Prostate gland (tissue), 2 donors: Measurements from ENCODE around the gene ST7L. TPM values are rescaled to one million over a fixed set of nuclear protein-coding genes. Genes with fewer than 3 reads are reported as not detected.

Source experiments
- DNase-seq: peaks from one replicate; pipeline ENCODE4 v3.0.0-alpha.2; 2019; ENCODE audit warnings: low spot score
- H3K27ac ChIP-seq, 2 donors: fragments of 200-600 bp; sonication (generic); 2 replicates each; pipeline ENCODE4 v1.5.1; 2017 to 2019
- H3K27me3 ChIP-seq: fragments of 200-600 bp; sonication (generic); replicated peaks from 2 replicates; pipeline ENCODE4 v1.5.1; 2019; ENCODE audit not compliant: insufficient read depth
- H3K36me3 ChIP-seq, 2 donors: fragments of 200-600 bp; sonication (generic); 1 replicate in 1 of 2; 2 replicates in 1 of 2; pipeline versions ENCODE4 v1.5.1 to v1.8.1; 2017 to 2019
- H3K4me1 ChIP-seq: fragments of 200-600 bp; sonication (generic); replicated peaks from 2 replicates; pipeline ENCODE4 v1.5.1; 2019
- H3K4me3 ChIP-seq, 2 donors: fragments of 200-600 bp; sonication (generic); 2 replicates each; pipeline ENCODE4 v1.5.1; 2017 to 2019
- H3K9me3 ChIP-seq: fragments of 200-600 bp; sonication (generic); 2 replicates; pipeline ENCODE4 v1.5.1; 2017
- POLR2A ChIP-seq: fragments of 450-650 bp; IDR thresholded peaks from one replicate; pipeline ENCODE4 v1.6.1; 2016; ENCODE audit warnings: antibody characterized with exemption, mild to moderate bottlenecking
- POLR2AphosphoS5 ChIP-seq: sonication (generic); formaldehyde crosslinking; IDR thresholded peaks from one replicate; pipeline ENCODE4 v1.6.1; 2017; ENCODE audit warnings: antibody characterized with exemption
- WGBS: methylation state at CpG from one replicate; pipeline ENCODE4 v1.1.5; 2018; 5-methylcytosine and 5-hydroxymethylcytosine counted together
- intact Hi-C: fragments of 100-400 bp; cut with DNase I; formaldehyde crosslinking; loops from one replicate; pipeline ENCODE4 v1.14.2; 2022
- total RNA-seq, 2 donors: library from RNA; depleted of rRNA; stranded (reverse); fragments of >200 nt; gene quantifications; one replicate each; pipeline ENCODE4 v1.1.0, GENCODE V29; 2016
- TF ChIP-seq, protein P1 (sequence below), 4 experiments: fragments of 200-600 bp in 2 of 4; fragments of 450-650 bp in 2 of 4; sonication (generic) in 2 of 4; IDR thresholded peaks; 1 replicate in 3 of 4; 2 replicates in 1 of 4; pipeline ENCODE4 v1.5.1; 2016 to 2019; ENCODE audit warnings: antibody characterized with exemption in 4 of 4, mild to moderate bottlenecking in 2 of 4, moderate library complexity in 2 of 4

ST7L gene
- total RNA-seq, 2 donors from 2014 or later = 22.7 to 28.4 TPM

DNA sequence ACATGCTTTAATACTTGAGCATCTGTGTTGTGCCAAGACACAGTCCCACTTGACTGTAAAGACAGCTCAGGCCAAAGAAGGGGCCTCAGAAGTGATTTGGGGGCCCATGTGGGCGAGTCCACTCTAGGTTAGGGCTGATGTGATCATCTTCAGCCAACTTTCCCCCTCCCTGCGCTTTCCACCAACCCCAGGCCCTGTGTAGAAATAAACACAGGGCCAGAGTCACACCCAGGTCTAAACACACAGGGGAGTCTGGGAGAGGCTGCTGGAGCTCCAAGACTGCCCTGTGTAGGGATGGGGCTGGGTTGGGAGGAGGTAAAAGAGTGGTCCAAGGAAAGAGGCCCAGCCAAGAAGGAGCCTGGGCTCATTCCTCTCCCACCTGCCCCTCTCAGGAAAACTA lies 112.6 kb downstream of the ST7L start:
- no peaks in the 10 kb centered on the region for H3K27me3 ChIP-seq
- TF ChIP-seq POLR2A (no peak), POLR2AphosphoS5 (no peak)
- TF ChIP-seq, protein P1, sequence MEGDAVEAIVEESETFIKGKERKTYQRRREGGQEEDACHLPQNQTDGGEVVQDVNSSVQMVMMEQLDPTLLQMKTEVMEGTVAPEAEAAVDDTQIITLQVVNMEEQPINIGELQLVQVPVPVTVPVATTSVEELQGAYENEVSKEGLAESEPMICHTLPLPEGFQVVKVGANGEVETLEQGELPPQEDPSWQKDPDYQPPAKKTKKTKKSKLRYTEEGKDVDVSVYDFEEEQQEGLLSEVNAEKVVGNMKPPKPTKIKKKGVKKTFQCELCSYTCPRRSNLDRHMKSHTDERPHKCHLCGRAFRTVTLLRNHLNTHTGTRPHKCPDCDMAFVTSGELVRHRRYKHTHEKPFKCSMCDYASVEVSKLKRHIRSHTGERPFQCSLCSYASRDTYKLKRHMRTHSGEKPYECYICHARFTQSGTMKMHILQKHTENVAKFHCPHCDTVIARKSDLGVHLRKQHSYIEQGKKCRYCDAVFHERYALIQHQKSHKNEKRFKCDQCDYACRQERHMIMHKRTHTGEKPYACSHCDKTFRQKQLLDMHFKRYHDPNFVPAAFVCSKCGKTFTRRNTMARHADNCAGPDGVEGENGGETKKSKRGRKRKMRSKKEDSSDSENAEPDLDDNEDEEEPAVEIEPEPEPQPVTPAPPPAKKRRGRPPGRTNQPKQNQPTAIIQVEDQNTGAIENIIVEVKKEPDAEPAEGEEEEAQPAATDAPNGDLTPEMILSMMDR (IDR thresholded peaks at IDR 0.05) = no peak
- H3K4me1 ChIP-seq = no peaks in the 10 kb centered on the region
- intact Hi-C loops = loop anchor here (10.0 kb wide), 1 partner anchor 168 kb away; the partner anchor contains the start of gene MOV10
- H3K4me3 ChIP-seq = no peak overlapping the region
- no peak overlapping the region for H3K27ac ChIP-seq
- 91% methylated on average over 2 of the region's 2 CpGs for WGBS
- no peak for DNase-seq
- no peaks in the 10 kb centered on the region for H3K36me3 ChIP-seq
- no peaks in the 10 kb centered on the region for H3K9me3 ChIP-seq

DNA sequence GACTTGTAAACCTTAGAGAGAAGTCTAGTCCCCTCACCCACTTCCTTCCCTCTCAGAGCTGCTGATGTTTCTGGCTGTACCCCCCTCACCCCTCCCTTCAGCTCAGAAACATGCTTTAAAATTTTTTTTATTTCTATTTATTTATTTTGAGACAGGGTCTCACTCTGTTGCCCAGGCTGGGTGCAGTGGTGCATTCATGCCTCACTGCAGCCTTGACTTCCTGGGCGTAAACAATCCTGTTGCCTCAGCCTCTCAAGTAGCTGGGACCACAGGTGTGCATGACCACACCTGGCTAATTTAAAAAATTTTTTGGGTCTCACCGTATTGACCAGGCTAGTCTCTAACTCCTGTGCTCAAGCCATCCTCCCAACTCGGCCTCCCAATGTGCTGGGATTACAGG lies 113.1 kb downstream of the ST7L start:
- Histone ChIP-seq H3K4me1 (no peaks in the 10 kb centered on the region), H3K36me3 (no peaks in the 10 kb centered on the region), H3K9me3 (no peaks in the 10 kb centered on the region), H3K4me3 (no peak overlapping the region), H3K27me3 (no peaks in the 10 kb centered on the region), H3K27ac (no peak overlapping the region)
- 93% methylated on average over 3 of the region's 3 CpGs for WGBS
- no peak for DNase-seq
- TF ChIP-seq POLR2AphosphoS5 (no peak), POLR2A (no peak)
- TF ChIP-seq, protein P1 (IDR thresholded peaks at IDR 0.05) = no peak
- intact Hi-C loops = loop anchor here (10.0 kb wide), 1 partner anchor 169 kb away; the partner anchor contains the start of gene MOV10

DNA sequence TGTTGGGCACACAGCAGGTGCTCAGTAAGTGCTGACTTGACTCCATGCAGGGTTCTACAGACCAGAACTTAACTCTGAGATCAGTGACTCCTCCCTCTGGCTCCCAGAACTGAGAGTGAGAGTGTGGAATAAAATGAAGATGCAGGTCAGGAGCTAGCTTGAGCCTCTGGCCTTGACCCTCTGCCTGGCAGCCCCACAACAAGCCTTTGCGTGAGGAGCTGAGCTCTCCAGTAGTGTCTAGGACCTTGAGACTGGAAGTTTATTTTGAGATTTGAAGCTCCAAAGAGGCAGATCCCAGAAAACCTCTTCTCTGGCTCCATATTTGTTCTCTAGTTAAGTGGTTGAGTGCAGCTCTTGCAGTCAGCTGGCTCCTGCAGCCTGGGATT lies 113.5 kb downstream of the ST7L start:
- TF ChIP-seq, protein P1 (IDR thresholded peaks at IDR 0.05) = no peak
- TF ChIP-seq POLR2AphosphoS5 (no peak), POLR2A (no peak)

DNA sequence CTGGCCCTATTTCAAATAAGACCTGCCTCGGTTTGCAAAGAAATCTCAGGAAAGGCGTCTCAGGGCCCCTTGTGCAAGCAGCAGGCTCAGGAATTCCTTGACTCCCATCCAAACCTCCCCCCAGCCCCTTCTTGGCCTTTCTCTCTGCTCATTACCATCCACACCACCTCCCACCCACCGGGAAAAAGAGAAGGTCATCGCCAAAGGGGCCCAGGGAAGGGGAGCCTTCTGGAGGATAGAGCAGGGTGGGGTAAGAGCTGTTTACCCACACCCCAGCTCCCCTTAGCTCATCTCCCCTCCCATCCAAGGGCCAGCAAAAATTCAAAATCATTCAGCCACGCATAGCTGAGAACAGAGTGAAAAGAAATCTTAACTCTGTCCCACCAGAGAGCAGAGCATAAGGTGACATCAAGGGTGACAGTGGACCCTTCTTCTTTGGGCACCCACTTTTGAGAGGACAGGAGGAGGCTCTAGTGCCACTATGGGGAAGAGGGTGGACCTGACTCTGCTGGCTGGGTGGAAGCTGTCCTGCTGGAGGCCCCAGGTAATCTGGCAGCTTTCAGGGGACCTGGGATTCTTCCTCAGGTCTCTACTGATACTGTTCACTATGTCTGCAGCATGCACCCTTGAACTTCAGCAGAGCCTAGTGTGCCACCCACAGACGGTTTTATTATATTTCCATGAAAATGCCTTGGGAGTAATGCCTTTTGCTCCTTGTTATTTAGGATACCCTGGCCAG lies 114.1 kb downstream of the ST7L start:
- H3K4me1 ChIP-seq = no peaks in the 10 kb centered on the region
- no peak for DNase-seq
- H3K4me3 ChIP-seq = no peak overlapping the region
- no peaks in the 10 kb centered on the region for H3K36me3 ChIP-seq
- 55% methylated on average over 6 of the region's 6 CpGs for WGBS
- intact Hi-C loops = loop anchor here (5.0 to 10.0 kb wide), 2 partner anchors 112 to 170 kb away; partner anchors contain the start of genes CAPZA1, MOV10 and ST7L
- H3K27me3 ChIP-seq = no peaks in the 10 kb centered on the region
- TF ChIP-seq POLR2AphosphoS5 (no peak), POLR2A (no peak)
- TF ChIP-seq, protein P1 (IDR thresholded peaks at IDR 0.05) = no peak
- H3K9me3 ChIP-seq = no peaks in the 10 kb centered on the region
- H3K27ac ChIP-seq = no peak overlapping the region

More for the DNA sequence above, 113.5 kb downstream of the ST7L start:
- 64% methylated on average over 1 of the region's 1 CpG for WGBS
- Histone ChIP-seq H3K27ac (no peak overlapping the region), H3K36me3 (no peaks in the 10 kb centered on the region), H3K4me3 (no peak overlapping the region), H3K9me3 (no peaks in the 10 kb centered on the region), H3K27me3 (no peaks in the 10 kb centered on the region), H3K4me1 (no peaks in the 10 kb centered on the region)
- DNase-seq = no peak
- intact Hi-C loops = loop anchor here (10.0 kb wide), 1 partner anchor 169 kb away; the partner anchor contains the start of gene MOV10
